CD4-positive, alpha-beta T cell treated with Interleukin-6 for 4 hours (primary cell): ENCODE data around the gene WFS1.

Experiments
- DNase-seq: peaks from one replicate; pipeline ENCODE4 v3.0.0-alpha.2; 2020; ENCODE audit warnings: mixed read lengths

Gene WFS1

GRCh38 chr4:6342530-6343293 lies 73.1 kb downstream of the WFS1 start:
- DNase-seq = no peak

DNA sequence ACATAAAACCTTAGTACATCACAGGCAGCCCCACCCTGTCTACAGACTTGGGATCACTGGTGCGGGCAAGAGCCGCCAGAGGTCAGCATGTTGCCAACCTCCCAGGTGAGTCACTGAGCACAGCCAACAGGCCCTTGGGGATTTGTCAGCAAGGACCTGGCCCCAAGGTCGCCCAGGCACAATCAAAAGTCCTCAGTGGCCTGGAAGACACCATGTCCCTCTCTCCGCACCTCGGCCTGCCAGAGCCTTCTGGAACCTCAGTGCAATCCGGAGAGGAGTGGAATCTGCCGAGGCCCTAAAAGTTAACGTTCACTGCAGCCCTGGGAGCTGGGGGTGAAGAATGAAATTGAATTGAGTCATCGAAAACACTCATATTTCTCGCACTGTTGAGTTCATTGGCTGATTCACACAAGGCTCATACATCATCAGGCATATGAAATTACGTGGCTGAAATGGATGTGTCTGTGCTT lies 74.3 kb downstream of the WFS1 start:
- no peak for DNase-seq

- no peak for DNase-seq
Observed at GRCh38 chr4:6345096-6345830, 75.6 kb downstream of the WFS1 start.

- no peak for DNase-seq
Observed at GRCh38 chr4:6345866-6346265, 76.2 kb downstream of the WFS1 start.

DNA sequence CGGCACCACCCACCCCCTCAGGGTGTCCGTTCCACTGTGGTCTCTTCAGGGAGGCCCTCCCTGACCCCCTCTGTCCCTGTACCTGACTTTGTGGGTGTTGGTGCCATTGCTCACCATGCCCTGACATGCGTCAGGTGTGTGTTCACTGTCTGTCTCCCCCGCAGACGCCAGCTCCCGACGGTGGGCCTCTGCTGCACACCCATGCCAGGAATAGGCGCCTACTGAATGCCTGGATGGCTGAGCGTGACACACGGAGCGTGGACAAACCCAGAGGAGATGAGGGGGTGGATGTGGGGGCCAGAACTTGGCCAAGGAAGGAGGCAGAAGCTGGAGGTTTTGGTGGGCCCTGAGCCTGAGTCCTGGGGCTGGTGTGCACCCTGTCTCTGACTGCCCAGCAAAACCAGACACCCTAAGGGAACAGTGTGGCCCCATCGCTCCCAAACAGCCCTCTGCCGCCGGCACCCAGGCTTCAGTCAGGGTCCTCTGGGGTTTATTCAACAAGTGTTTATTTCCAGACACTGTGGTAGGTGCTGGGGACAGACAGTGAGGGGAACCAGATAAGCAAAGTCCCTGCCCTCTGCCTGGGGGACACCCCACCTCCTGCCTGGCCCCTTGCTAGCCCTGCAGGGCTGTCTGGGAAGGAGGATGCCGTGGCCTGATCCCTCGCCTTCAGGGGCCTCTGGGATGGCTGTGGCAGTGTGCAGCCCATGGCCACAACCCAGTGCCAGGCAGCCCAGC lies 76.9 kb downstream of the WFS1 start:
- no peak for DNase-seq

DNA sequence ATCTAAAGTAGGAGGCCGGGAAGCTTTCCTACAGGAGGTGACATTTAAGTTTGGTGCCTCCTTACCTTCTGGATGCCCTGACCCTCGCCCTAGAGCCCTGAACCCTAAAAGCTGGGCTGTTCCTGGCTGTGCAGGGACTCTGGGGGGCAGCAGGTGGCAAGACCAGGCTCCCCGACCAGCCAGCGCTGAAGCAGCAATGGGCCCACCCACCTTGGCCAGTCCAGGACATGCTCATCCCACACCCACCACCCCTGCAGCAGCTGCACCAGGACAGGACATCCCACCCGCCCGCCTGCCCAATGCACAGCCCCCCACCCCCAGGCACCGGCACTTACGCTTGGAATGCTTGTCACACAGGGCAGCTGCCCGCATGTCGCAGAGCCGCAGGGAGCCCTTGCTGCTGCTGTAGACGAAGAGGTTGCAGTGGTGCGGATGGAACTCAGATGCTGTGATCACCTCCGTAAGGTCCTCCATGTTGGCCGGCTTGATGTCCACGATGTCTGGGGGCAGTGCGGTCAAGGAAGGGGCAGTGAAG lies 77.9 kb downstream of the WFS1 start:
- DNase-seq = no peak

DNA sequence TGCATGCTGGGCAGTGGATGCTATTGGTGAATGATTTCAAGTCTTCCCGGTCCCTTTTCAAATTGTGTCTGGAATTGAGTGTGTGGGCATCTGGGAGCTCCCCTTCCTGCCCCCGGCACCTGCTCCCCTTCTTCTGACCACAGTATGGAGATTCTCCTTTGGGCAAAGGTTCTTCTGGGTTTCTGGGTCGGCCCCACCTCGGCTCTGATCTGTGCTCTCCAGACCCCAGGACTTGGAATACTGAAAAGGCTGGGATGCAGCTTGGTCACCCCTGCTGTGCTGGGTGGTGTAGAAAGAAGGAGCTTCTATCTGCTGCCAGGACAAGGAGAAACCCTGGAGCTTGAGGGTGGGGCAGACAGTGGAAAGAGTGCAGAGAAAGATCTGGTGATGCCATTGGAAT lies 78.8 kb downstream of the WFS1 start:
- no peak for DNase-seq

- no peak for DNase-seq
Observed at GRCh38 chr4:6349896-6350603, 80.4 kb downstream of the WFS1 start.

- DNase-seq = no peak
Observed at GRCh38 chr4:6350646-6351045, 81.0 kb downstream of the WFS1 start.

DNA sequence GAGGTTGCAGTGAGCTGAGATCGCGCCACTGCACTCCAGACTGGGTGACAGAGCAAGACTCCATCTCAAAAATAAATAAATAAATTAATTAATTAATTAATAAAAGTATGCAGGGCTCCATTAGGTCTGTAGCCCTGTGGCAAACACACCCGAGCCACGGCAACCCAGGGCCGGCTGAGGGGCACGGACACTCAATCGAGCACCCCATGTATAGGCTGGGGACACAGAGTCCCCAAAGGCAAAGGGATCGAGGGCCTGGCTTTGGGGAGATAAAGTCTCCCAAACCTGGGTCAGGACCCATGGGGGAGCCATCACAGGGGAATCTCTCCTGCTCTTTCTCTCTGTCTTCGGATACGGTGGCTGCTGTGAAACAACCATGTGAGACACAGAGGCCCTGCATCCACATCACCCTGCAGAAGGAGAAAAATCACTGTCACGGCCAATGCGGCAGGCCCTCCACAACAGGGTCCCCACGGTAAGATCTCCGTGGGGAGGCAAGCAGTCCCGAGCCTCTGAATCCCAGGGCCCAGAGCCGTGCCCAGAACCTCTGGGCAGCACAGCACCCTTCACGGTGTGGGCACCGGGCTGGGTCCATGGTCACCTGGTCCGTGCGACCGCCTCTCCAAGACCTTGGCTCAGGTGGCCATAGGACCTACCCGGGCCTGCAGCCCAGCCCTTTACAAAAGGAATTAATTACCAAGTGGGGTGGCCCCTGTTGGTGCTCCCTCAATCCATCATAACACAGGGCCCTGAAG lies 81.8 kb downstream of the WFS1 start:
- no peak for DNase-seq

DNA sequence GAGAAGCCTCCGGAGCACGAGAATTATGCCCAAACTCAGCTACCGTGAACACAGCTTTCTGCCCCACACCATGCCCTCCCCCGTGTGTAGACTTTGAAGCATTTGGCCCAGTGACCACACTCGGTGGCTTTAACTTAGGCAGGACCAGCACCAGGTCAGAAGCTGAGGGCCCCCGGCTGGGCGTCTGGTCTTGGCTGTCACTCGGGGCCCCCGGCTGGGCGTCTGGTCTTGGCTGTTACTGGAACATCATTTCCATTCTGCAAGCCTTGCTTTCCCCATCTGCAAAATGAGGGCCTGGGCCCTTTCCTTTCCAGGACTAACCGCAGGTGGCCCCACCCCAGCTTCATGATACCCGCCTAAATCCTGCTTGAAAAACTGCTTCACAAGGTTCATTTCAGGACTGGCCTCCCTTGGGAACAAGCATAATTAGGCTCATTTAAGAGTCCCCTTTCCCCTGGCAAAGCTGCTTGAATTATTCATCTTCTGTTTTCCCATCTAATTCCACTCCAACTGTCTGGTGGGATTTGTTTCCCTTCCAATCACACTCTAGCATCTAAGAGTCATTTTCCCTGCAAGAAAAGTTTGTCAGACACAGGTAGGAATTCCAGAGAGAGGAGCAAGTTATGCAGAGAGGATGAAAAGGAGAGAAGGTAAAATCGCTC lies 82.5 kb downstream of the WFS1 start:
- no peak for DNase-seq
